A673 (cell line): Measurements from ENCODE around the gene CHCHD1.

Source experiments
- CTCF ChIP-seq: fragments of 300-800, 200-600 bp; sonication (generic); conservative IDR thresholded peaks from 2 replicates; pipeline ENCODE4 v1.5.1; 2017; ENCODE audit warnings: low read depth, mild to moderate bottlenecking, antibody characterized with exemption, low read length, moderate library complexity, mixed read lengths
- EZH2 ChIP-seq: fragments of 200-600 bp; sonication (generic); IDR thresholded peaks from 2 replicates; pipeline ENCODE4 v1.6.1; 2017; ENCODE audit warnings: borderline replicate concordance, low read depth, mild to moderate bottlenecking, mixed read lengths, antibody characterized with exemption, low read length; ENCODE audit not compliant: poor library complexity, severe bottlenecking

GRCh38 chr10:73801253-73801590, 19.4 kb downstream of the CHCHD1 start:
- TF ChIP-seq CTCF = no peak
- no peak for TF ChIP-seq EZH2
